OCI-LY3 (cell line): ENCODE results near the gene ASAP2.

Experiments
- CTCF ChIP-seq: fragments of 200-600, 300-600 bp; sonication (generic); IDR thresholded peaks from 2 replicates; pipeline ENCODE4 v1.5.1; 2014; ENCODE audit warnings: antibody characterized with exemption, low read length, low read depth
- EZH2phosphoT487 ChIP-seq: fragments of 200-600 bp; shearing (Covaris generic); IDR thresholded peaks from 2 replicates; pipeline ENCODE4 v1.6.1; 2018; ENCODE audit warnings: antibody characterized with exemption, mixed run types, low read depth

DNA sequence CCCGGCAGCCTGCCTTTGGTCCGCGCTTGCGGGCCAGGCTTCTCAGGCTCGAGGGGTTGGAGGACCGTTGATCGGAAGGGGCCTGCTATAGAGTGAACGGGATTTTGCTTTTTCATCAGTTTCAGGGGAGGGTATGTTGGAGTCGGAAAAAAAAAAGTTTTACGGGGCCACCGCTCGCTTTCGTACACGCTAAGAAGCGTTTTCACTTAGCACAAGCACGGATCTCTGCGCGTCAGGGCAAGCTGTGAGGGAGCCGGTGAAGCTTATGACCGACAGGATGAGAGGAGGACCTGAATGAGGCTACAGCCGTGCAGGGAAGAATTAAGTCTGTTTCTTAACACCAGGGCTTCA, 217.3 kb downstream of the ASAP2 start:
- TF ChIP-seq CTCF: no peak
- no peak for TF ChIP-seq EZH2phosphoT487
